ENCODE measurements around the gene FUCA2.
"Not testable (repeated sequence)": the region's sequence is repeated elsewhere in the genome, so short reads cannot be mapped to it uniquely, and the experiment has no call there.

The FUCA2 gene

DNA sequence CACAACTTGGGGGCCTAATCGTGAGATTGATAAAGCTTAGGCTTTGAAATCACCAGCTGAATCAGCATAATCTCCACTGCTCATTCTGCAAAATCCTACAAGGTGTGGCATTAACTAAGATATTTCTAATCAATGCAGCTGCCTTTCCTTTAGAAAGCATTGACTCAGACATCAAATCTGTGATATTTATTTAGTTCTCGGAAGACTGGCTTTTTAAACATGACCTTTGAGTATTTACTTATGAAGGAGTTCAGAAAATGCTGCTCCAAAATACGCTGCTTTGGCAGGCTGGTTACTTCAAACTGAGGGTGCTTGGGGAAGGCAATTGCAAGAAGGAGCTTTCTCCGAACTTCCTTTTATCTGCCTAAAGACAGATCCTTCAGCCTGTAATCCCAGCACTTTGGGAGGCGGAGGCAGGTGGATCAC lies 23.7 kb upstream of the FUCA2 start:
- no peak for DNase-seq

DNA sequence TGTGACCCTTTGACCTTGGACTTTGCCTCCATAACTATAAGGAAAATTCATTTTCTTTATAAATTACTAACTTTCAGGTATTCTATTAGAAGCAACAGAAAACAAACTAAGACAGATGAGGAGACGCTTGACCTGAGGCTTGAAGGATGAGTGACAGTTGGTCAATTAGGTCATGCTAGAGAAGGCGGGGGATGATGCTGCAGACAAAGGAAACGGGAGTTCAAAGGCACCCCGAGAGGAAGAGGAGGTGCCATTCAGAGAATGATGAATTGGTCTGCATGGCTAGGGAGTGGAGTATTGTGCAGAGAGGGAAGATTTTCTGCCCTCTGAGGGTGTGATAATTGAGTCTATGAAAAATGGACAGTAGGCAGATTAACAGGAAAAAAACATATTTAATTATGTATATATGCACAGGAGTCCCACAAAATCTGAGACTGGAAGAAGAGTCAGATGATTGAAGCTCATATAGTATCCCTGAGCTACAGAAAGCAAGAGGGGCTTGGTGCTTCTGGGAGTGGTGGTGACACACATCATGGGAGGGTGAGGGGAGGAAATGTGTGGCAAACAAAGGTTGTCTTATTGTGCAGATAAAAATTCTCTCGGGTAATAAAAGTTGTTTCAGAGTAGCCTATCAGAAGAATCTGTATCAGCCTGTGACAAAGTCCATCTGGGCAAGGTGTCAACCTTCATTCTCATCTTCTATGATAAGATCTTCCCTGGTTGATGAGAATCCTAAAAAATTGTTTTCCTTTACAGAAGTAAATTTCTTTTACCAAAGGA lies 20.4 kb upstream of the FUCA2 start:
- no peak for DNase-seq

DNA sequence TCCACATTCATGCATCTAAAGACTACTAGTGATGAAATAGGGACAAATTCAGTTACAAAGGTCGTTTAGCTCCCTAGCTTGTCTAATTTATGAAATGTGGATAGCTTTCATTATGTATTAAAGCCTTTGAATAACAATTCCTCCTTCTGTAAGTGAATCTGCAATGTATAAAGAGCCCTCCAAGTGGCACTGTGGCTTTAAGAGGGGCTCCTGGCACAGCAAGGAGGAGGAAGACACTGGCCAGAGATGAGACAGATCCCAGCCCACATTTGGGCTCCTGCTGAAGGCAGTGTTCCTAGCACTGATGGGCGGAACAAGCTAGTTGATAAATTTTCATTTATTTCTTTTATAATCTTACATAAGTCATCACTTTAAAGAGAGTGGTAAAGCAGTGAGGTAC lies 17.6 kb upstream of the FUCA2 start:
- peak; percentile 52 to 64 for DNase-seq

DNA sequence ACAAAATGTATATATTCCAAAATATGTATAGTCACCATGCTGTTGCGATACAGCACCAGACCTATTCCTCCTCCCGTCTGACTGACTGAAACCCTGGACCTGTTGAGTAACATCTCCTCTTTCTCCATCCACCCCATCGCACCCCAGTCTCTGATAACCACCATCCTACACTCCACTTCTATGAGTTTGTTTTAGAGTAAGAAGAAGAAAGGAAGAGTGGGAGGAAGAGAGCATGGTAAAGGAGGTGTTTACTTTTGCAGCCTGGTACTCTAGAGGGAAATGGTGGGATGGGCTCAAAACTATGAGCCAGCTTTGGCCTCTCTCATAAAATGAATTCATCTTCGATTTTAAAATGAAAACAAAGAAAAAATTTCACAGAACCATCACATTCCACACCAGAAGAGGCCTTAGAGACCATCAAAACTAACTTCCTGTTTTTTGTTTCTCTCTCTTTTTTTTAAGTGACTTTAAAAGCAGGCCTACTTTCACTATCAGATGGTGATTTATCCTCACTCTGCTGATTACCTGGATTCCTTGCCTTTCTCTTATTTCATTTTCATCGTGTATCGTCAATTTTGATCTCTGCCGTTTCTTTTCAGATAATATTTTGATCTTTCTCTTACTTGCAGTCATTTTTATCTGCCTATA lies 16.8 kb upstream of the FUCA2 start:
- DNase-seq = peak; percentile 29 to 42

DNA sequence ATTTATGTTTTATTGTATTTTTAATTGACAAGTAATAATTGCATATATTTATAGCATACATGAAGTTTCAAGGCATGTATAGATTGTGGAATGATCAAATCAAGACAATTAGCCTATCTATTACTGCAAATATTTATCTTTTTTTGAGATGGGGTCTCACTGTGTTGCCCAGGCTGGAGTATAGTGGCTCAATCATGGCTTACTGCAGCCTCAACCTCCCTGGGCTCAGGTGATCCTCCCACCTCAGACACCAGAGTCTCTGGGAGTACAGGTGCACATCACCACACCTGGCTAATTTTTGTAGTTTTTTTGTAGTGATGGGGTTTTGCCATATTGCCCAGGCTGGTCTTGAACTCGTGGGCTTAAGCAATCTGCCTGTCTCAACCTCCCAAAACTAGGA lies 16.2 kb upstream of the FUCA2 start:
- no peak for DNase-seq

DNA sequence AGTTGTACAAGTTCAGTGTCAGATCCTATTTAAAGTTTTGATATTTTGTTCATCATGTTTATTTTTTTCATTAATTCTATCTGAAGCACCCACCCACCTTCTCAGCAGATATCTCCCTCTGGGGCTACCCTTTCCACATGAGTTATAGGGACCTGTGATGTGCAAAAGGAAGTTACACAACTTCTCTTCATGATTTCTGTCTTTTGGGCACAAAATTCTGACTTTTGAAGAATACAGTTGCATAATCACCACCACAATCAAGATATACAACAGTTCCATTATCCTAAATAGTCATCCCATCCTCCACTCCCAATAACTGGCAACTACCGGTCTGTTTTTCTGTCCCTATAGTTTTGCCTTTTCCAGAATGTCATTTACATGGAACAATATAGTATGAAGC lies 13.8 kb upstream of the FUCA2 start:
- DNase-seq = no peak

DNA sequence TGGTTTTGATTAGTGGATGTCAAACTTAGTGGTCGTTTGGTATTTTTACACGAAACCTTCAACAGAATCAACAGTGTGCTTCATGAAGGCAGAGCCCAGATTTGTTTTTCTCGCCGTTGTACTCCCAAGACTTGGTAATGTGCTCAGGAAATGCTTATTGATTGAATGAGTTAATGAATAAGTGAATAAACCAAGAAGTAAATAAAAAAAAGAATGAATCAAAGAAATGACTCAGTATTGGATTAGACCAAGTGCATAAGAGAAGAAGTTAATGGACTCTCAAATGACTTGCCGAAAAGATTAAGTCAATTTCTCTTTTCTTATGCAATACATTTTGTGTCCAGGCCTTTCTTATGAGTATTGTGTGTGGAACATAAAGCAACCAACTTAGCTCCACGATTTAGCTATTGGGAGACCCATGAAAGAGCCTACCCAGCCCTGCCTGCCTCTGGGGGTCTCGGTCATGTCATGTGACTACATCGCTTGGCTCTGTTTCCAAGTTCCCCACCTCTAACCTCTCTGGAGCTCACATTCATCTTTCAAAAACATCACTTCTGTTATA lies 10.6 kb upstream of the FUCA2 start:
- DNase-seq = no peak

- no peak for DNase-seq
Measured at GRCh38 chr6:143517447-143517773, 5.9 kb upstream of the FUCA2 start.

DNA sequence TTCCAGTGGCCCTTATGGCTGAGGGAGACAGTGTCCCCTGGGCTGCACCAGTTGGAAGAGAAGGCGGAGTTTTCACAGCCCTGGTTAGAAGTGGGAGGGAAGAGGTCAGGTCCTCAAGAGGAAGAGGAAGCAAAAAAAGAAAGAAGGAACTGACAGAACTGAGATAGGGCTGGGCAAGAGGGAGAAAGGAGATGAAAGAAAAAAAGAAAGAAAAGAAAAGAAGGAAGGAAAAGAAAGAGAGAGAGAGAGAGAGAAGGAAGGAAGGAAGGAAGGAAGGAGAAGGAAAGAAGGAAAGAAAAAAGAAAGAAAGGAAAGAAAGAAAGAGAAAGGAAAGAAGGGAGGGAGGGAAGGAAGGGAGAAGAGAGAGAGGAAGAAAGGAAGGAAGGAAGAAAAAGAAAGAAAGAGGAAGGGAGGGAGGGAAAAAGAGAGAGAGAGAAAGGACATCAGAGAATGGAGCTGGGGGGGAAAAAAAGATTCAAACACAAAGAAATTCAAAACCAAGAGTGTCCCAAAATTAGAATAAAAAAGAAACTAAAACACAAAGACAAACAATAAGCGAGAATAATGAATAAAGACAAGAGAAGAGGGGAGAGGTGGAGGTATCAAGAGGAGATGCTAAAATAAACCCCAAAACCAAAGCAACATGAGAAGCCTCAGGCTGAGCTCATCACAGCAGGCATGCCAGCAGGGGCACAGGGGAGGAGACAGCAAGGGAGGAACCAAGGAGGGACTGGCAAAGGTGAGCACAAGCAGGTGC lies 5.3 kb upstream of the FUCA2 start:
- peak; percentile 45 to 51 for DNase-seq

DNA sequence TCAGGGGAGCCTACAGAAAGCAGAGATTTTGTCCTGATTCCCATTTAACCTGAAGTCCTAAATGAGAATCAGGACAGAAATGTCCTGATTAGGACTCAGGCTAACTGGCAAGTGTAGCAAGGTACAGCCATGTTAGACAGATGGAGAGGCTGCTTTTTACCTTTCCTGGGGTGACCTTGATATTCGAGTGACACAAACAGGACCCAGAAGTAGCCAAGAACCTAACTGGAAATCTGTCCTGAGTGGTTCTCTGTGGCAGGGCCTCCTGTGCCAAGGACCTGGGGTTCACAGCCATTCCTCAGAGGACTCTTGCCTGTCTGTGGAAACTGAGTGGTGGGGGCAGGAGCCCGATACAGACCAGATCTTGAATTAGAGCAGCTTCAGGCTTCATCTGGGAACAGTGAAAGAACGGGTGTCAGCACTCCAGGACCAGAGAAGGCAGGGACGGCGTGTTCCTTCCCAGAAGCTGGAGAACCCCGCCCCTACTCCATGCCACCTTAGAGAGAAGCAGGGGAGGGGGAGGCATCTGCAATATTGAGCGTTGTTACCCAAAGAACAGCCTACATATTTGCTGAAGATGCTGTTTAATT lies 4.3 kb upstream of the FUCA2 start:
- DNase-seq = no peak

GRCh38 chr6:143515061-143515760 lies 3.7 kb upstream of the FUCA2 start:
- DNase-seq = no peak

DNA sequence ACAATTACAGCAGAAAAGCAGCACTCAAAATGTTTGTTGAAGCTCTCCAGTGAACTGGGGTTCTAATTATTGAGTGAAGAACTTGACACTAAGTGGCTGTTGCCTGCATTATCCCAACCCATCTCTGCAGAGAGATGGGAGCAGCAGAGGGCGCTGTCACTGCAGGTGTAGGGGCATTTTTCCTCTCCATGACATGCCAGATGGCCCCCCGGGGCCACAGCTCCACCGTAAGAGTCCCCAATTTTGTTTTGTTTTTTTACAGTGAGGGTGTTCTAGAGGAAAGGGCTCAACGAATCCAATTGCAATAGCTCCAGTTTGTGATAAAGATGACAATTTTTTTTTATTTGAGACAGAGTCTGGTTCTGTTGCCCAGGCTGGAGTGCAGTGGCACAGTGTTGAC lies 1.9 kb upstream of the FUCA2 start:
- DNase-seq = peak; percentile 31 to 52

DNA sequence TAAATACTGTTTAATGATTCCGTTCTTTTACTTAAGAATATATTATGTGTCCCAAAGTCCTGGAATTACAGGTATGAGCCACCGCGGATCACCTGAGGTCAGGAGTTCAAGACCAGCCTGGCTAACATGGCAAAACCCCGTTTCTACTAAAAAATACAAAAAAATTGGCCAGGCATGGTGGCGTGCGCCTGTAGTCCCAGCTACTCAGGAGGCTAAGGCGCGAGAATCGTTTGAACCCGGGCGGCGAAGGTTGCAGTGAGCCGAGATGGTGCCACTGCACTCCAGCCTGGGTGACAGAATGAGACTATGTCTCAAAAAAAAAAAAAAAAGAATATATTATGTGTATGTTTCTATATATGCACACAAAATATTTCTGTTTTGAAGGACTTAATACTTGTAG lies 1.2 kb downstream of the FUCA2 start:
- DNase-seq = not testable (repeated sequence)

DNA sequence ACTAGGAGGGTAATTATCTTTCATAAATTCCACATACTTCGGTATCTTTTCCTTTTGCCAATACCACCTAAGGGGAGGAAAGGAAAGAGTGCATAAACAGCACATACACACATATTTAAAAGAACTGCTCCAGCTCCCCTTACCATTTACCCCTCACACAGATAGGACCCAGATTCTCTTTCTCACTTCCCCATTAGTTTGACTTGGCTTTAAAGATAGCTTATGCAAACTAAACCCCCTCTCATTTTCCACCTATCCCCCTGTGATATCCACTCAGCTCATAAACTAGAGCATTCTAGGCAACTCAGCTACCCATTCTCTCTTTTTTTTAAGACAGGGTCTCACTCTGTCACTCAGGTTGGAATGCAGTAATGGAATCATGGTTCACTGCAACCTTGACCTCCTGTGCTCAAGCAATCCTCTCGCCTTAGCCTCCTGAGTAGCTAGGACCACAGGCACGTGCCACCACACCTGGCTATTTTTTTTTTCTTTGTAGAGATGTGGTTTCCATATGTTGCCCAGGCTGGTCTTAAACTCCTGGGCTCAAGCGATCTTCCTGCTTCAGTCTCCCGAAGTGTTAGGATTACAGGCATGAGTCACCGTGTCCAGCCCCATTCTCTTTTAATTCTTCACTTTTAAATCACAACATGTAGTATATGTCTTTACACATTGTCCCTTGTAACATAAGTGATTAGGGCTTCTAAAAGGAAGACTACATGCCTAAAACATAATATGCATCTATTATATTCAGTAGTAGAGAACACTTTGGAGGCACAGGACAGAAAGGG lies 4.0 kb downstream of the FUCA2 start:
- no peak for DNase-seq

DNA sequence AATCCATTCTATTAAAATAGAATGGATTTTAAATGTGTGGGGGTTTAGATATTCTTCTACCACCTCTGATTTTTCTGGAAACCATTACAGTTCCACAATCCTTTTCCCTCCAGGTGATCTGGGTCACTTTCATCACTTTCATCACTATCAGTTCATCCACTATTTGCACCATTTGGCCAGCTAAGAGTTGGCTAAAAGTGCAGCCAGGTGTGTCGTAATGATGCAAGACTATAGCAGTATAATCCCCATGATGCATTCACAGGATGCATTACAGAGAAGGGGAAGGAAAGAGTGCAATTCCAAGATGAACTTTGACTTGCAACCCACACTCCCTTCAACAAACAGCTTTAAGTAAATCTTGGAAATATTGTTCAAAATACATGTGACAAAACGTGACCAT lies 4.9 kb downstream of the FUCA2 start:
- no peak for DNase-seq

- DNase-seq = no peak
Measured at GRCh38 chr6:143506199-143506598, 5.3 kb downstream of the FUCA2 start.

GRCh38 chr6:143505537-143505936 lies 6.0 kb downstream of the FUCA2 start:
- DNase-seq = no peak

GRCh38 chr6:143505111-143505510 lies 6.4 kb downstream of the FUCA2 start:
- no peak for DNase-seq

DNA sequence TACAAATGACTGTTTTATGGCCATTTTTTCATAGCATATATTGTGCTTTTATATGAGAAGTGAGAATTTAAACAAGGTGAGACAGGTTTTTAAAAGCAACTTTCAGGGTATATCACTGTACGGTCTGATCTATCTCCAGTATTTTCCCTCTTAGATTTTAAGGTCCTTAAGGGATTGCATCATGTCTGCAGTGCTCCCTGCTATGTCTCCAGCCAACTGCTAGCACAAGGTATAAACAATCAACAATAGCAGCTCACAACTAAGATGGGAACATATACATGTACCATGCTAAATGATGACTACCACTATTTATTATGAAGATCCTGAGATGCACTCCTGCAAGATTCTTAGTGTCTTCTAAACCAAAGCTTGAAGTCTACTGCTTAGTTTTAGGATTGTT lies 7.2 kb downstream of the FUCA2 start:
- no peak for DNase-seq

- no peak for DNase-seq
Measured at GRCh38 chr6:143501851-143502250, 9.7 kb downstream of the FUCA2 start.

DNA sequence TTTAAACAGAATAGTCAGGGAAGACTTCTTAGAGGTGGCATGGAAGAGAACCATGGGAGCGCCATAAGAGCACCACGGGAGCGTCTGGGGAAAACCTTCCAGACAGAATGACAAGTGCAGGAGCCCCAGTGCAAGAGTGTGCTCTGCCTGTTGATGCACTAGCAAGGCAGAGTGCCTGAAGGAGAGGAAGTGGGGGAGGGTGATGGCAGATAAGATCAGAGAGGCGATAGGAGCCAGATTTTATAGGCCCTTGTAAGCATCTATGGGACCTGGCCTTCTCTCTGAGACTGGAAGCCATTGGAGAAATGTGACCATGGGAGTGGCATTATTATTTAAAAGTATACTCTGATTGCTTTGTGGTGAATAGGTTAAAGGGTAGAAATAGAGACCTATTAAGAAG lies 13.1 kb downstream of the FUCA2 start:
- peak in 1 of 2 experiments; percentile 4 for DNase-seq

DNA sequence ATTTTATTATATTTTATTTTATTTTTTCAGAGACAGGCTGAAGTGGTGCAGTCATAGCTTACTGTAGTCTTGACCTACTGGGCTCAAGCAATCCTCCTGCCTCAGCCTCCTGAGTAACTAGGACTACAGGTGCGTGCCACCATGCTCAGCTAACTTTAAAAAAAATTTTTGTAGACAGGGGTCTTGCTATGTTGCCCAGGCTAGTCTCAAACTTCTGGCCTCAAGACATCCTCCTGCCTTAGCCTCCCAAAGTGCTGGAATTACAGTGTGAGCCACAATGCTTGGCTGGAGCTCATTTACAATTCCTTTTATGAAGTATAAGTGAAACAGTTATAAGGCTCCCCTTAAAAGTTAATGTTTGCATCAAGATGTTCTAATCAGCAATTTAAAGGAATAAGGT lies 14.5 kb downstream of the FUCA2 start:
- no peak for DNase-seq
